ENCODE results near the gene TULP4.

- TF ChIP-seq ZNF416 (tag by site-specific recombination; IDR thresholded peaks at IDR 0.05) (no peak), ZBTB1 (tag by site-specific recombination; IDR thresholded peaks at IDR 0.05) (no peak), CTCF (tag by site-specific recombination; IDR thresholded peaks at IDR 0.05) (no peak), ZNF488 (tag by site-specific recombination; IDR thresholded peaks at IDR 0.05) (no peak), ZNF610 (tag by site-specific recombination; IDR thresholded peaks at IDR 0.05; ENCODE audit: borderline replicate concordance) (no peak), ATF2 (tag by site-specific recombination; IDR thresholded peaks at IDR 0.05; ENCODE audit: low read depth) (no peak), PRDM1 (tag by site-specific recombination; IDR thresholded peaks at IDR 0.05) (no peak), ZNF785 (tag by site-specific recombination; IDR thresholded peaks at IDR 0.05) (no peak), TCF7L2 (IDR thresholded peaks at IDR 0.05; ENCODE audit: borderline replicate concordance, low read depth, low read length) (no peak), SP2 (tag by site-specific recombination; IDR thresholded peaks at IDR 0.05) (no peak), ZNF449 (tag by site-specific recombination; IDR thresholded peaks at IDR 0.05) (no peak), SCRT1 (tag by site-specific recombination; IDR thresholded peaks at IDR 0.05; ENCODE audit: borderline replicate concordance) (no peak), ZNF274 (IDR thresholded peaks at IDR 0.05; ENCODE audit: low read length) (no peak), ZNF274 (tag by site-specific recombination; IDR thresholded peaks at IDR 0.05; ENCODE audit: borderline replicate concordance) (no peak), KLF17 (tag by site-specific recombination; IDR thresholded peaks at IDR 0.05) (no peak)
Measured at GRCh38 chr6:158266131-158266530, 46.1 kb upstream of the TULP4 start.

Data from HEK293 (cell line).